K562 (cell line): ENCODE results near the gene PIGB. TPM values are rescaled to one million over a fixed set of nuclear protein-coding genes. Genes with fewer than 3 reads are reported as not detected.

Experiments used
- ATAC-seq: fragments of 200-7000 bp; cut with Tn5 transposase; 3 replicates; pipeline ENCODE4 v1.9.1; 2020; ENCODE audit warnings: moderate library complexity
- BruUV-seq: library from RNA; stranded (reverse); fragments of 400-500 nt; replicated peaks from 2 replicates; lab custom pipeline; 2021; lab: Mats Ljungman, UMichigan
- CTCF ChIA-PET: fragments of 300-600 bp; formaldehyde crosslinking; extraction: SDS; loops from one replicate; lab custom pipeline; 2021; ENCODE audit warnings: low intra/inter-chr PET ratio; lab: Yijun Ruan, JAX
- POLR2A ChIA-PET: fragments of 300-600, 350-650 bp; sonication (Branson Sonifier 250); formaldehyde crosslinking; extraction: SDS; loops from one replicate; lab custom pipeline; 2021; ENCODE audit warnings: antibody characterized with exemption, inconsistent platforms; lab: Yijun Ruan, JAX
- DNase-seq, 4 experiments: peaks; one replicate each; pipeline versions ENCODE4 v3.0.0 to v3.0.0-alpha.2; 2011 to 2018; ENCODE audit warnings: low spot score in 3 of 4, mixed read lengths in 3 of 4; ENCODE audit errors: extremely low read depth in 1 of 4
- FAIRE-seq: peaks from 2 replicates; lab custom pipeline; 2011; peaks lifted over from hg19 to GRCh38; lab: Jason Lieb, UNC
- H2AFZ ChIP-seq: 2 replicates; pipeline ENCODE4 v1.6.0; 2011; ENCODE audit warnings: low read depth, low read length, control low read depth, inconsistent platforms
- H3K27ac ChIP-seq: fragments of 200-600 bp; 3 replicates; pipeline ENCODE4 v1.8.0; 2011; ENCODE audit warnings: low read depth, mild to moderate bottlenecking, control low read depth, inconsistent platforms, low read length, moderate library complexity, mixed read lengths; ENCODE audit errors: extremely low read depth
- H3K27me3 ChIP-seq, 2 experiments: fragments of 300-600 bp in 1 of 2; 2 replicates in 1 of 2; 3 replicates in 1 of 2; pipeline versions ENCODE4 v1.6.0 to v1.8.0; 2011; ENCODE audit warnings: inconsistent platforms in 2 of 2, low read length in 2 of 2, mild to moderate bottlenecking in 1 of 2, mixed read lengths in 1 of 2, moderate library complexity in 1 of 2; ENCODE audit not compliant: control insufficient read depth in 2 of 2, insufficient read depth in 2 of 2
- H3K36me3 ChIP-seq: fragments of 300-600 bp; 3 replicates; pipeline ENCODE4 v1.8.0; 2011; ENCODE audit warnings: mild to moderate bottlenecking, low read length, inconsistent platforms; ENCODE audit not compliant: control insufficient read depth, insufficient read depth
- H3K4me1 ChIP-seq, 2 experiments: fragments of 200-600 bp in 1 of 2; replicated peaks in 1 of 2; 2 replicates in 1 of 2; 3 replicates in 1 of 2; pipeline versions ENCODE4 v1.5.1 to v1.8.0; 2011; ENCODE audit warnings: inconsistent platforms in 2 of 2, low read length in 2 of 2, mild to moderate bottlenecking in 1 of 2, mixed read lengths in 1 of 2, moderate library complexity in 1 of 2; ENCODE audit not compliant: control insufficient read depth in 2 of 2, insufficient read depth in 2 of 2
- H3K4me2 ChIP-seq: 2 replicates; pipeline ENCODE4 v1.6.1; 2011; ENCODE audit warnings: low read length, control low read depth, inconsistent platforms, mixed read lengths; ENCODE audit not compliant: insufficient read depth
- H3K4me3 ChIP-seq: fragments of 200-600 bp; sonication (generic), shearing (Covaris generic); 2 replicates; pipeline ENCODE4 v1.5.1; 2016; ENCODE audit warnings: control low read depth, inconsistent platforms
- H3K79me2 ChIP-seq: fragments of 200-600 bp; 3 replicates; pipeline ENCODE4 v1.8.0; 2011; ENCODE audit warnings: low read length, inconsistent platforms; ENCODE audit not compliant: control insufficient read depth, insufficient read depth
- H3K9ac ChIP-seq, 2 experiments: 2 replicates each; pipeline versions ENCODE4 v1.6.0 to v1.6.1; 2011; ENCODE audit warnings: low read depth in 2 of 2, low read length in 2 of 2, control low read depth in 1 of 2, inconsistent platforms in 1 of 2, mild to moderate bottlenecking in 1 of 2, mixed read lengths in 1 of 2; ENCODE audit not compliant: insufficient read depth in 1 of 2
- H3K9me1 ChIP-seq: one replicate; pipeline ENCODE4 v1.6.0; 2011; ENCODE audit warnings: inconsistent platforms, mild to moderate bottlenecking, low read length, moderate library complexity; ENCODE audit not compliant: control insufficient read depth, insufficient read depth
- H3K9me3 ChIP-seq: replicated peaks from 2 replicates; pipeline ENCODE4 v1.5.1; 2011; ENCODE audit warnings: low read depth, low read length, inconsistent platforms; ENCODE audit not compliant: control insufficient read depth, insufficient read depth
- H4K20me1 ChIP-seq: replicated peaks from 2 replicates; pipeline ENCODE4 v1.6.1; 2011; ENCODE audit warnings: low read length, inconsistent platforms, mixed read lengths; ENCODE audit not compliant: control insufficient read depth, insufficient read depth
- CSDE1 ChIP-seq, 2 experiments: fragments of 450-650 bp; IDR thresholded peaks; 2 replicates each; pipeline ENCODE4 v1.6.1; 2016; ENCODE audit warnings: mild to moderate bottlenecking in 1 of 2
- PCBP2 ChIP-seq: fragments of 200-400 bp; formaldehyde crosslinking; IDR thresholded peaks from 2 replicates; pipeline ENCODE4 v1.6.1; 2018; ENCODE audit warnings: low read length, low read depth, mild to moderate bottlenecking, moderate library complexity; ENCODE audit not compliant: poor library complexity, severe bottlenecking
- RCOR1 ChIP-seq, 2 experiments: IDR thresholded peaks; 2 replicates each; pipeline ENCODE4 v1.6.1; 2012; ENCODE audit warnings: low read depth in 2 of 2, low read length in 2 of 2, borderline replicate concordance in 1 of 2, improper control_type of control experiment in 1 of 2
- ZFP36 ChIP-seq: fragments of 150-350 bp; IDR thresholded peaks from 2 replicates; pipeline ENCODE4 v1.6.1; 2018; ENCODE audit warnings: low read length, low read depth; ENCODE audit not compliant: partially characterized antibody
- WGBS: fragments of 100-300 bp; shearing (Covaris generic); methylation state at CpG from one replicate; pipeline ENCODE4 v1.1.6; 2016; ENCODE audit warnings: low coverage, mixed read lengths; ENCODE audit not compliant: insufficient coverage; ENCODE audit errors: missing lambda C conversion rate; 5-methylcytosine and 5-hydroxymethylcytosine counted together
- in situ Hi-C: fragments of 300-500 bp; cut with MboI; formaldehyde crosslinking; loops from 4 replicates; pipeline ENCODE4 v1.15.0; 2018; ENCODE audit warnings: inconsistent platforms, mixed read lengths
- intact Hi-C: fragments of 100-400 bp; cut with micrococcal nuclease; formaldehyde crosslinking; loops from 2 replicates; pipeline ENCODE4 v1.14.2; 2022
- polyA plus RNA-seq, 8 experiments: library from polyadenylated mRNA; depleted of rRNA in 4 of 8; stranded (reverse) in 5 of 8; unstranded in 3 of 8; fragments of >200 nt; fragmentation: Nextera tagmentation in 2 of 8; fragmentation: Illumina TruSeq in 1 of 8; extraction: Ambion mirVana in 2 of 8; extraction: Trizol in 1 of 8; gene quantifications; 2 replicates each; pipeline versions ENCODE4 v1.2.1 to v1.2.3, GENCODE V29; 2011 to 2014; ENCODE audit warnings: inconsistent platforms in 1 of 8, missing spikeins in 1 of 8
- total RNA-seq, 7 experiments: library from RNA; depleted of rRNA in 6 of 7; stranded (reverse); fragments of >200 nt in 6 of 7; fragmentation: Illumina TruSeq in 2 of 7; extraction: Trizol in 2 of 7; gene quantifications; 2 replicates each; pipeline versions ENCODE4 v1.2.1 to v1.2.3, GENCODE V29; 2011 to 2021; ENCODE audit warnings: low replicate concordance in 1 of 7
- TF ChIP-seq, protein P1 (sequence below): fragments of 250-450 bp; sonication (Bioruptor Pico); IDR thresholded peaks from 2 replicates; pipeline ENCODE4 v1.4.0; 2020; ENCODE audit warnings: borderline replicate concordance
- TF ChIP-seq, protein P2 (sequence below): fragments of 250-450 bp; sonication (Bioruptor Pico); IDR thresholded peaks from 2 replicates; pipeline ENCODE4 v1.4.0; 2020; ENCODE audit warnings: mild to moderate bottlenecking, moderate library complexity

Gene PIGB
- total and polyA plus RNA-seq, 9 of the 15 experiments (the other 6 are each of a cell fraction or from before 2014, with no cell fraction given) = 9.9 to 32.3 (median 18.2) TPM

DNA sequence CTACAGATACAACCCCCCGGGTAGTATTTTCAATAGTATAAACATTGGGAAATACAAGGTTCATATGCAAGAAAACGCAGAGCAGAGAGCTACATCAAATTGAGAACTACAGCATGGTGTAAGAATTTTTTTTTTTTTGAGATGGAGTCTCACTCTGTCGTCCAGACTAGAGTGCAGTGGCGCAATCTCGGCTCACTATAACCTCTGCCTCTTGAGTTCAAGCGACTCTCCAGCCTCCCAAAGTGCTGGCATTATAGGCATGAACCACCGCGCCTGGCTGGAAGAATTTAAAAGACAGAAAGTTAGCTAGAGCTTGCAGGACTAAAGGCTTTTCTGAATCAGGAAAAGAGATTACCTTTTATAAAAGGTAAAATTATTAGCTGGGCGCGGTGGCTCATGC lies 42.0 kb downstream of the PIGB start:
- BruUV-seq = no TSS peak
- Histone ChIP-seq H3K27ac (no peak overlapping the region), H3K4me2 (no peak overlapping the region), H3K4me3 (no peak overlapping the region), H3K36me3 (peaks cover 39% of the 10 kb centered on the region; the same call in 2 of the 3 replicates), H3K9me1 (no peaks in the 10 kb centered on the region), H2AFZ (no peak overlapping the region), H3K4me1 (no peaks in the 10 kb centered on the region), H3K27me3 (no peaks in the 10 kb centered on the region), H3K9ac (no peak overlapping the region), H4K20me1 (no peaks in the 10 kb centered on the region), H3K79me2 (no peaks in the 10 kb centered on the region), H3K9me3 (no peaks in the 10 kb centered on the region)
- no peak for FAIRE-seq
- WGBS = 96% methylated on average over 10 of the region's 10 CpGs
- TF ChIP-seq, protein P1, sequence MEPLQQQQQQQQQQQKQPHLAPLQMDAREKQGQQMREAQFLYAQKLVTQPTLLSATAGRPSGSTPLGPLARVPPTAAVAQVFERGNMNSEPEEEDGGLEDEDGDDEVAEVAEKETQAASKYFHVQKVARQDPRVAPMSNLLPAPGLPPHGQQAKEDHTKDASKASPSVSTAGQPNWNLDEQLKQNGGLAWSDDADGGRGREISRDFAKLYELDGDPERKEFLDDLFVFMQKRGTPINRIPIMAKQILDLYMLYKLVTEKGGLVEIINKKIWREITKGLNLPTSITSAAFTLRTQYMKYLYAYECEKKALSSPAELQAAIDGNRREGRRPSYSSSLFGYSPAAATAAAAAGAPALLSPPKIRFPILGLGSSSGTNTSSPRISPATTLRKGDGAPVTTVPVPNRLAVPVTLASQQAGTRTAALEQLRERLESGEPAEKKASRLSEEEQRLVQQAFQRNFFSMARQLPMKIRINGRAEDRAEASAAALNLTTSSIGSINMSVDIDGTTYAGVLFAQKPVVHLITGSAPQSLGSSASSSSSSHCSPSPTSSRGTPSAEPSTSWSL (CRISPR knock-in tag) = no peak
- no peak for TF ChIP-seq RCOR1 (IDR thresholded peaks at IDR 0.05; ENCODE audit: borderline replicate concordance in 1 of 2, low read depth in 2 of 2, low read length in 2 of 2)
- no peak for TF ChIP-seq CSDE1 (IDR thresholded peaks at IDR 0.05)
- no peak for TF ChIP-seq PCBP2
- no peak for TF ChIP-seq ZFP36
- TF ChIP-seq, protein P2, sequence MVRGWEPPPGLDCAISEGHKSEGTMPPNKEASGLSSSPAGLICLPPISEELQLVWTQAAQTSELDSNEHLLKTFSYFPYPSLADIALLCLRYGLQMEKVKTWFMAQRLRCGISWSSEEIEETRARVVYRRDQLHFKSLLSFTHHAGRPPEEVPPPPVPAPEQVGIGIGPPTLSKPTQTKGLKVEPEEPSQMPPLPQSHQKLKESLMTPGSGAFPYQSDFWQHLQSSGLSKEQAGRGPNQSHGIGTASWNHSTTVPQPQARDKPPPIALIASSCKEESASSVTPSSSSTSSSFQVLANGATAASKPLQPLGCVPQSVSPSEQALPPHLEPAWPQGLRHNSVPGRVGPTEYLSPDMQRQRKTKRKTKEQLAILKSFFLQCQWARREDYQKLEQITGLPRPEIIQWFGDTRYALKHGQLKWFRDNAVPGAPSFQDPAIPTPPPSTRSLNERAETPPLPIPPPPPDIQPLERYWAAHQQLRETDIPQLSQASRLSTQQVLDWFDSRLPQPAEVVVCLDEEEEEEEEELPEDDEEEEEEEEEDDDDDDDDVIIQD (CRISPR knock-in tag) = no peak
- intact Hi-C loops (no loop called here), in situ Hi-C loops (no loop called here)
- no peak for DNase-seq
- ChIA-PET POLR2A (no interaction called here), CTCF (no interaction called here)
- no peak for ATAC-seq
